ENCODE data around the gene HSD17B8.

GRCh38 chr6:33211666-33212422, 7.4 kb downstream of the HSD17B8 start:
- TF ChIP-seq CTCF (IDR thresholded peaks at IDR 0.05; ENCODE audit: low read depth, low read length) (no peak), EZH2phosphoT487 (IDR thresholded peaks at IDR 0.05; ENCODE audit: low read depth) (no peak)
